ENCODE measurements around the gene AUTS2.
A peak's percentile ranks its signal among the peaks of the same experiment; 100 is the strongest.

AUTS2 gene

GRCh38 chr7:69673074-69673473 is 74.8 kb downstream of the AUTS2 start:
- Histone ChIP-seq H3K27me3 (ENCODE audit: control insufficient read depth, insufficient read depth, low read length) (no peaks in the 10 kb centered on the region), H3K4me3 (ENCODE audit: low read length) (no peak overlapping the region), H3K4me1 (ENCODE audit: control insufficient read depth, insufficient read depth, low read length) (peaks cover 6% of the 10 kb centered on the region), H3K9ac (ENCODE audit: low read length) (no peak overlapping the region), H3K36me3 (ENCODE audit: control insufficient read depth, insufficient read depth, low read length) (no peaks in the 10 kb centered on the region), H3K27ac (ENCODE audit: low read depth, low read length) (no peak overlapping the region)

GRCh38 chr7:69674701-69675182 is 76.5 kb downstream of the AUTS2 start:
- no peaks in the 10 kb centered on the region for H3K36me3 ChIP-seq (ENCODE audit: control insufficient read depth, insufficient read depth, low read length)
- H3K27ac ChIP-seq (ENCODE audit: low read depth, low read length), result no peak overlapping the region
- no peaks in the 10 kb centered on the region for H3K27me3 ChIP-seq (ENCODE audit: control insufficient read depth, insufficient read depth, low read length)
- H3K9ac ChIP-seq (ENCODE audit: low read length), result no peak overlapping the region
- H3K4me3 ChIP-seq (ENCODE audit: low read length), result no peak overlapping the region
- peaks cover 17% of the 10 kb centered on the region for H3K4me1 ChIP-seq (ENCODE audit: control insufficient read depth, insufficient read depth, low read length)

DNA sequence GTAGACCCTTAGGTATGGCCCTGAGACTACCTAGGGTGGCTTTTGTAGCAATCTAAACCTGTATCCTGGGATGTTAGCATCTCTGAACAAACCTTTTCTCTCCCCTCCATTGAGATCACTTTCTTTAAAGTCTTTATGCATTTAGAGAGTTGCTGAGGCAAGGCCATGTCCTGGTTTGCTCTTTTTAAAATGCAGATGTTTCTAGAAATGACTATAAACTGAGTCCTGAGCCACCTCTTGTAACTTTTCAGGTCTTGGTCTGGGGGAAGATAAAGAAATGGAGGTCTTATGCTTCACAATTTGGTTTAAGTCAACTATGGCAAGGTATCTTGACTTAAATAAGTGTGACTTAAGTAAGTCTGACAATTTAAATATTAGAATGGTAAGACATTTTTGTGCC is 78.0 kb downstream of the AUTS2 start:
- peaks cover 17% of the 10 kb centered on the region for H3K4me1 ChIP-seq (ENCODE audit: control insufficient read depth, insufficient read depth, low read length)
- H3K27me3 ChIP-seq (ENCODE audit: control insufficient read depth, insufficient read depth, low read length), result no peaks in the 10 kb centered on the region

DNA sequence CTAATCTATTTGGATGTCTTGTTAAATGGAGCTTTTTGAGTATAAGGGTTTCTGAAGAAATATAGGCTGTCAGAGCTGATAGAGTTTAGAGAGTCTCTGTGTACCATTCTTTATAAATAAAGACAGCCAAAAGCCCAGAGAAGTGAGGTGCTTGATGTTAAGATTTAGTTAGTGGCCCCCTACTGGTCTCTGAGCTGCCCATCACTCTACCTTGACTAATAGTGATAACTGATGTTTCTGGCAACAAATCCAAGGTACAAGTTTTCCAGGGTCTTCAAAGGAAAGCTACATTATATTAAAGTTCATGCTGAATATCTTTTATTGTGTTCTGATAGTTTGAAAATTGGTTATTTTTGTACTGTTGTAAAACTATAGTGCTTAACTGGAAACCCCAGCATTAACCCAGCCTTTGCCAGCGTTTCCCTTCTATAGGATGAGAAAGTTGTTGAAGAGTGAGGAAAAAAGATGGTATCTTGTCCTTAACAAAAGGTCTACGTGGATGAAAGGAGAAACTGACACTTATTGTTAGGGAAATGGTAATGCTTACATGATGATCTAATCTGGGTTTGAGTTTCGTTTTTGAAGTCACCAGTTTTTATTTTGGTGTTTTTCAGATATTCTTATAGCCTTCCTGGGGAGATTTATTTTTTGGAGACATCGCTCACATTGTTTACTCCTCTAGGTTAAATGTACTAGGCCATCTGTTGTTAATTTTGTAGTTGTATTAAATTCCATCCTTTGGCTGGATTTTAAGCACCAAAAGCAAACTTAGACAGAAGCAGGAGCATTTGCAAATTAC is 79.0 kb downstream of the AUTS2 start:
- Histone ChIP-seq H3K36me3 (ENCODE audit: control insufficient read depth, insufficient read depth, low read length) (no peaks in the 10 kb centered on the region), H3K27ac (ENCODE audit: low read depth, low read length) (peak overlapping the region; percentile 36), H3K4me3 (ENCODE audit: low read length) (no peak overlapping the region), H3K27me3 (ENCODE audit: control insufficient read depth, insufficient read depth, low read length) (no peaks in the 10 kb centered on the region), H3K9ac (ENCODE audit: low read length) (no peak overlapping the region), H3K4me1 (ENCODE audit: control insufficient read depth, insufficient read depth, low read length) (peaks cover 17% of the 10 kb centered on the region)

More for the DNA sequence above, 78.0 kb downstream of the AUTS2 start:
- no peak overlapping the region for H3K9ac ChIP-seq (ENCODE audit: low read length)
- H3K4me3 ChIP-seq (ENCODE audit: low read length), result no peak overlapping the region
- no peak overlapping the region for H3K27ac ChIP-seq (ENCODE audit: low read depth, low read length)
- H3K36me3 ChIP-seq (ENCODE audit: control insufficient read depth, insufficient read depth, low read length), result no peaks in the 10 kb centered on the region

GRCh38 chr7:69677881-69678493 is 79.7 kb downstream of the AUTS2 start:
- Histone ChIP-seq H3K36me3 (ENCODE audit: control insufficient read depth, insufficient read depth, low read length) (no peaks in the 10 kb centered on the region), H3K9ac (ENCODE audit: low read length) (no peak overlapping the region), H3K27me3 (ENCODE audit: control insufficient read depth, insufficient read depth, low read length) (no peaks in the 10 kb centered on the region), H3K4me1 (ENCODE audit: control insufficient read depth, insufficient read depth, low read length) (peaks cover 17% of the 10 kb centered on the region), H3K4me3 (ENCODE audit: low read length) (no peak overlapping the region), H3K27ac (ENCODE audit: low read depth, low read length) (peak overlapping the region; percentile 18)

GRCh38 chr7:69678494-69679187 is 80.4 kb downstream of the AUTS2 start:
- no peaks in the 10 kb centered on the region for H3K27me3 ChIP-seq (ENCODE audit: control insufficient read depth, insufficient read depth, low read length)
- H3K36me3 ChIP-seq (ENCODE audit: control insufficient read depth, insufficient read depth, low read length), result no peaks in the 10 kb centered on the region
- no peak overlapping the region for H3K4me3 ChIP-seq (ENCODE audit: low read length)
- H3K9ac ChIP-seq (ENCODE audit: low read length), result no peak overlapping the region
- no peak overlapping the region for H3K27ac ChIP-seq (ENCODE audit: low read depth, low read length)
- peaks cover 17% of the 10 kb centered on the region for H3K4me1 ChIP-seq (ENCODE audit: control insufficient read depth, insufficient read depth, low read length)

DNA sequence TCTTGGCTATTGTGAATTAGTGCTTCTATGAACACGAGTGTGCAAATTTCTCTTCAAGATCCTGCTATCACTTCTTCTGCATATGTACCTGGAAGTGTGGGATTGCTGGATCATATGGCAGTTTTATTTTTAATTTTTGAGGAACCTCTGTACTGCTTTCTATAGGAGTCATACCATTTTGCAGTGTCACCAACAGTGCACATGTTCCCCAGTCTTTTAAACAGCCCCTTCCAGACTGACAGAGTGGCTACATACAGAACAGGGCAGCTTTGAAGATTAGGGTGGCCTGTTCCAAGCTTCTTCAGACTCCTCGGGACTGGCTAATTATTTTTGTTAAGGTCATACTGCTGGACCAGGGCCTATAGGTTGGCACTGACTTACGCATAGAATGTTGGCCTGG is 82.9 kb downstream of the AUTS2 start:
- H3K27me3 ChIP-seq (ENCODE audit: control insufficient read depth, insufficient read depth, low read length), result no peaks in the 10 kb centered on the region
- H3K4me1 ChIP-seq (ENCODE audit: control insufficient read depth, insufficient read depth, low read length), result peaks cover 17% of the 10 kb centered on the region
- H3K27ac ChIP-seq (ENCODE audit: low read depth, low read length), result no peak overlapping the region
- no peaks in the 10 kb centered on the region for H3K36me3 ChIP-seq (ENCODE audit: control insufficient read depth, insufficient read depth, low read length)
- no peak overlapping the region for H3K4me3 ChIP-seq (ENCODE audit: low read length)
- no peak overlapping the region for H3K9ac ChIP-seq (ENCODE audit: low read length)

- Histone ChIP-seq H3K9ac (ENCODE audit: low read length) (no peak overlapping the region), H3K36me3 (ENCODE audit: control insufficient read depth, insufficient read depth, low read length) (no peaks in the 10 kb centered on the region), H3K4me3 (ENCODE audit: low read length) (no peak overlapping the region), H3K27me3 (ENCODE audit: control insufficient read depth, insufficient read depth, low read length) (no peaks in the 10 kb centered on the region), H3K27ac (ENCODE audit: low read depth, low read length) (no peak overlapping the region), H3K4me1 (ENCODE audit: control insufficient read depth, insufficient read depth, low read length) (peaks cover 14% of the 10 kb centered on the region)
Observed at GRCh38 chr7:69682518-69682917, 84.2 kb downstream of the AUTS2 start.

GRCh38 chr7:69683002-69683401 is 84.7 kb downstream of the AUTS2 start:
- Histone ChIP-seq H3K9ac (ENCODE audit: low read length) (no peak overlapping the region), H3K4me1 (ENCODE audit: control insufficient read depth, insufficient read depth, low read length) (peaks cover 12% of the 10 kb centered on the region), H3K27ac (ENCODE audit: low read depth, low read length) (no peak overlapping the region), H3K27me3 (ENCODE audit: control insufficient read depth, insufficient read depth, low read length) (no peaks in the 10 kb centered on the region), H3K4me3 (ENCODE audit: low read length) (no peak overlapping the region), H3K36me3 (ENCODE audit: control insufficient read depth, insufficient read depth, low read length) (no peaks in the 10 kb centered on the region)

DNA sequence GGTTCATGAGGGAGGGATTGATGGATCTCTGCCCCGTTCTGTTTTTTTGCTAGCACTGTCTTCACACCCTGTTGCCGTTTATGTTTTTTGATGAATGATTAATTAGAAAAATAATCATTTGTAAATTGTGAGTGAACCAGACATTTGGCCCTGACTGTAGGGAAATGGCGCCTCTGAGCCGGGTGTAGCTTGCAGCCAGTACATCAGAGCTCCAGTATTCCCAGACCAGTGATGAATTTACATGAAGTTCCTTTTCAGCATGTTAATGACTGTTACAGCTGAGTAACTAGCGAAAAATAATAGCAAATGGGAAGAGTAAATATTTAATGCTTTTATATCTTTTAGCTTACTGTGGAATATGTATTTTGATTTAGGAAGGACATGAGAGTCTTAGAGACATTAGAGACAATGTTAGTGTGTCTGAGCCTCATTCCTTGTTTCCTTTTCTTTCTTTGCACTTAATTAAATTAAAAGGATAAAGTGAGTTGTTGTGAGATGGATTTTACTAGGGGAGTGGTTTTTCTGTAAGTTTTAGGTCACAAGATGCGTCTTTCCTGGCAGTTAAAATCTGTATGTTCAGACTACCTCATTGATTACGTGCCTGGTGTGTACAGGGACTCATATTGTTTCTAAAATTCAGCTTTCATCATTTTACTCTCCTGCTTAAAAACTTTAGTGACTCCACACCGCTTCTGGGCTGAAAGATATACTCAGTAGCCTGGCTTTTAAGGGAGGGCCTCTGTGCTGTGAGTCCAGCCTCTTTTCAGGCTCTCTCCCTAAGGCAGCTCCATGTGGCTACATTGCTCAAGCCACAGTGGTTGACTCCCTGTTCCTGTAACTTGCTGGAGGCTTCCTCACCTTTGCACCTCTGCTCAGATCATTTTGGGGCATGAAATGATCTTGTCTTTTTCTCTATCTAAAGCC is 86.4 kb downstream of the AUTS2 start:
- no peak overlapping the region for H3K4me3 ChIP-seq (ENCODE audit: low read length)
- H3K36me3 ChIP-seq (ENCODE audit: control insufficient read depth, insufficient read depth, low read length), result no peaks in the 10 kb centered on the region
- no peak overlapping the region for H3K27ac ChIP-seq (ENCODE audit: low read depth, low read length)
- no peaks in the 10 kb centered on the region for H3K27me3 ChIP-seq (ENCODE audit: control insufficient read depth, insufficient read depth, low read length)
- no peaks in the 10 kb centered on the region for H3K4me1 ChIP-seq (ENCODE audit: control insufficient read depth, insufficient read depth, low read length)
- no peak overlapping the region for H3K9ac ChIP-seq (ENCODE audit: low read length)

DNA sequence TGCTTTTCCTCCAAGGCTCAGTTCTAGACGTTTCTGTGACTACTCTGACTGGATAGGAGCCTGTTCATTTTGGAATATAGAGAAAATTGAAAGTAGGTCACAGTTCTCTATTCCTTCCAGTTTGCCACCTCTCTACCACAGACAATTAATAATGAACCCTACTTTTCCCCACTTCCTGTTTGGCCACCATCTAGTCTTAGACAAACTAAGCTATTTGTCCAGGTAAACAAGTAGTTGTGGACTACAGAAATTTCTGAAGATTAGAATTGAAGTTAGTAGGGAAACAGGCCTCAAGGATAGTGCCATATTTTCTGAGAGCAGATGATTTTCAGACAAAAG is 87.0 kb downstream of the AUTS2 start:
- no peak overlapping the region for H3K9ac ChIP-seq (ENCODE audit: low read length)
- H3K4me1 ChIP-seq (ENCODE audit: control insufficient read depth, insufficient read depth, low read length), result no peaks in the 10 kb centered on the region
- H3K27me3 ChIP-seq (ENCODE audit: control insufficient read depth, insufficient read depth, low read length), result no peaks in the 10 kb centered on the region
- no peaks in the 10 kb centered on the region for H3K36me3 ChIP-seq (ENCODE audit: control insufficient read depth, insufficient read depth, low read length)
- no peak overlapping the region for H3K27ac ChIP-seq (ENCODE audit: low read depth, low read length)
- no peak overlapping the region for H3K4me3 ChIP-seq (ENCODE audit: low read length)

- H3K9ac ChIP-seq (ENCODE audit: low read length), result no peak overlapping the region
- H3K4me1 ChIP-seq (ENCODE audit: control insufficient read depth, insufficient read depth, low read length), result no peaks in the 10 kb centered on the region
- no peaks in the 10 kb centered on the region for H3K36me3 ChIP-seq (ENCODE audit: control insufficient read depth, insufficient read depth, low read length)
- H3K4me3 ChIP-seq (ENCODE audit: low read length), result no peak overlapping the region
- H3K27me3 ChIP-seq (ENCODE audit: control insufficient read depth, insufficient read depth, low read length), result no peaks in the 10 kb centered on the region
- H3K27ac ChIP-seq (ENCODE audit: low read depth, low read length), result no peak overlapping the region
Observed at GRCh38 chr7:69686366-69686765, 88.1 kb downstream of the AUTS2 start.

All from rectal smooth muscle tissue (tissue), 1 donor.